GM19324 (cell line): ENCODE measurements around the gene BCL7A.
"Not testable (repeated sequence)": the region's sequence is repeated elsewhere in the genome, so short reads cannot be mapped to it uniquely, and the experiment has no call there.

Experiments used
- ATAC-seq: cut with Tn5 transposase; IDR thresholded peaks from one replicate; pipeline ENCODE4 v1.9.1; 2021; ENCODE audit warnings: mild to moderate bottlenecking, moderate library complexity; ENCODE audit not compliant: unreplicated experiment, low FRiP score

The BCL7A gene

GRCh38 chr12:122024132-122024785 is 2.6 kb downstream of the BCL7A start:
- ATAC-seq: no peak

- no peak for ATAC-seq
Observed at GRCh38 chr12:122026706-122027333, 5.1 kb downstream of the BCL7A start.

GRCh38 chr12:122028165-122028904 is 6.7 kb downstream of the BCL7A start:
- ATAC-seq: no peak

GRCh38 chr12:122028905-122029560 is 7.3 kb downstream of the BCL7A start:
- ATAC-seq: no peak

GRCh38 chr12:122029620-122030423 is 8.1 kb downstream of the BCL7A start:
- no peak for ATAC-seq

- no peak for ATAC-seq
Observed at GRCh38 chr12:122030424-122031035, 8.8 kb downstream of the BCL7A start.

- no peak for ATAC-seq
Observed at GRCh38 chr12:122031342-122032216, 9.9 kb downstream of the BCL7A start.

GRCh38 chr12:122032580-122032979 is 10.9 kb downstream of the BCL7A start:
- ATAC-seq: no peak

- no peak for ATAC-seq
Observed at GRCh38 chr12:122035292-122035691, 13.6 kb downstream of the BCL7A start.

GRCh38 chr12:122036153-122036552 is 14.5 kb downstream of the BCL7A start:
- ATAC-seq: no peak

- ATAC-seq: no peak
Observed at GRCh38 chr12:122040579-122041386, 19.1 kb downstream of the BCL7A start.

- not testable (repeated sequence) for ATAC-seq
Observed at GRCh38 chr12:122041458-122041857, 19.8 kb downstream of the BCL7A start.

GRCh38 chr12:122042910-122043309 is 21.2 kb downstream of the BCL7A start:
- ATAC-seq: no peak

- no peak for ATAC-seq
Observed at GRCh38 chr12:122043476-122043875, 21.8 kb downstream of the BCL7A start.

GRCh38 chr12:122045262-122045661 is 23.6 kb downstream of the BCL7A start:
- ATAC-seq: no peak

GRCh38 chr12:122046145-122046544 is 24.5 kb downstream of the BCL7A start:
- ATAC-seq: no peak

- ATAC-seq: no peak
Observed at GRCh38 chr12:122048151-122048550, 26.5 kb downstream of the BCL7A start.

- no peak for ATAC-seq
Observed at GRCh38 chr12:122049827-122050226, 28.1 kb downstream of the BCL7A start.
